H1 (cell line): ENCODE data around the gene JAKMIP3. TPM values are rescaled to one million over a fixed set of nuclear protein-coding genes. Genes with fewer than 3 reads are reported as not detected.

Experiments
- CTCF ChIA-PET: fragments of 300-600 bp; sonication (Branson Sonifier 250); formaldehyde crosslinking; loops from one replicate; lab custom pipeline; 2021; ENCODE audit not compliant: partially characterized antibody; lab: Charles Lee
- POLR2A ChIA-PET: fragments of 300-600 bp; sonication (Branson Sonifier 250); formaldehyde crosslinking; loops from one replicate; lab custom pipeline; 2021; ENCODE audit warnings: inconsistent platforms; ENCODE audit not compliant: partially characterized antibody; lab: Charles Lee
- DNase-seq, 2 experiments: peaks; one replicate each; pipeline versions ENCODE4 v3.0.0 to v3.0.0-alpha.2; 2010 to 2022; ENCODE audit warnings: low spot score in 2 of 2, low read depth in 1 of 2, mixed read lengths in 1 of 2
- FAIRE-seq: peaks from 2 replicates; lab custom pipeline; 2011; peaks lifted over from hg19 to GRCh38; lab: Jason Lieb, UNC
- H2AFZ ChIP-seq: 2 replicates; pipeline ENCODE4 v1.8.1; 2012; ENCODE audit warnings: low read length, inconsistent platforms
- H2AK5ac ChIP-seq: 2 replicates; pipeline ENCODE4 v1.6.1; 2013; ENCODE audit warnings: low read depth, low read length
- H2BK120ac ChIP-seq: replicated peaks from 2 replicates; pipeline ENCODE3; 2013; ENCODE audit warnings: low read depth, low read length, inconsistent platforms
- H2BK12ac ChIP-seq: 2 replicates; pipeline ENCODE4 v1.6.1; 2013; ENCODE audit warnings: low read depth, low read length
- H2BK15ac ChIP-seq: 2 replicates; pipeline ENCODE4 v1.6.1; 2013; ENCODE audit warnings: low read length
- H2BK20ac ChIP-seq: 2 replicates; pipeline ENCODE4 v1.6.1; 2013; ENCODE audit warnings: low read length
- H2BK5ac ChIP-seq: 2 replicates; pipeline ENCODE4 v1.6.1; 2013; ENCODE audit warnings: low read depth, low read length
- H3K14ac ChIP-seq: 2 replicates; pipeline ENCODE4 v1.6.1; 2013; ENCODE audit warnings: inconsistent platforms; ENCODE audit not compliant: insufficient read length
- H3K18ac ChIP-seq: 2 replicates; pipeline ENCODE4 v1.6.1; 2013; ENCODE audit warnings: low read length; ENCODE audit errors: extremely low read depth
- H3K23ac ChIP-seq: 2 replicates; pipeline ENCODE4 v1.6.1; 2013; ENCODE audit warnings: inconsistent platforms; ENCODE audit not compliant: insufficient read length
- H3K23me2 ChIP-seq: 2 replicates; pipeline ENCODE4 v1.6.1; 2013; ENCODE audit warnings: low read depth, low read length
- H3K27ac ChIP-seq: 2 replicates; pipeline ENCODE4 v1.6.1; 2011; ENCODE audit warnings: low read depth, low read length, inconsistent platforms
- H3K27me3 ChIP-seq, 4 experiments: replicated peaks in 1 of 4; 1 replicate in 1 of 4; 2 replicates in 3 of 4; pipeline versions ENCODE4 v1.6.1 to v1.8.1; 2011 to 2013; ENCODE audit warnings: low read length in 3 of 4, mild to moderate bottlenecking in 3 of 4, inconsistent platforms in 2 of 4, mixed read lengths in 2 of 4, moderate library complexity in 1 of 4; ENCODE audit not compliant: control insufficient read depth in 3 of 4, insufficient read depth in 3 of 4; ENCODE audit errors: extremely low read depth in 1 of 4
- H3K36me3 ChIP-seq, 4 experiments: 2 replicates each; pipeline versions ENCODE4 v1.6.1 to v1.8.1; 2011 to 2013; ENCODE audit warnings: mild to moderate bottlenecking in 4 of 4, low read length in 3 of 4, moderate library complexity in 2 of 4, control low read depth in 1 of 4, inconsistent platforms in 1 of 4; ENCODE audit not compliant: insufficient read depth in 4 of 4, control insufficient read depth in 2 of 4
- H3K4ac ChIP-seq: replicated peaks from 2 replicates; pipeline ENCODE3; 2013; ENCODE audit warnings: low read length, low read depth, mixed read lengths, inconsistent platforms; ENCODE audit not compliant: insufficient read length
- H3K4me1 ChIP-seq, 4 experiments: replicated peaks in 1 of 4; 1 replicate in 1 of 4; 2 replicates in 3 of 4; pipeline versions ENCODE4 v1.6.1 to v1.8.1; 2011 to 2013; ENCODE audit warnings: low read length in 3 of 4, inconsistent platforms in 2 of 4, mixed read lengths in 1 of 4; ENCODE audit not compliant: insufficient read depth in 4 of 4, control insufficient read depth in 3 of 4
- H3K4me2 ChIP-seq, 2 experiments: 2 replicates each; pipeline versions ENCODE4 v1.6.1 to v1.8.1; 2011 to 2013; ENCODE audit warnings: low read depth in 2 of 2, low read length in 2 of 2, control low read depth in 1 of 2, inconsistent platforms in 1 of 2, mild to moderate bottlenecking in 1 of 2; ENCODE audit not compliant: insufficient read depth in 1 of 2
- H3K4me3 ChIP-seq, 4 experiments: fragments of 200-600, 300-600 bp in 1 of 4; sonication (generic), shearing (Covaris generic), sonication (Bioruptor Twin) in 1 of 4; 2 replicates each; pipeline versions ENCODE4 v1.5.1 to v1.8.1; 2011 to 2016; ENCODE audit warnings: low read length in 4 of 4, low read depth in 3 of 4, control low read depth in 2 of 4, inconsistent platforms in 2 of 4, mild to moderate bottlenecking in 2 of 4, mixed read lengths in 1 of 4, moderate library complexity in 1 of 4; ENCODE audit not compliant: insufficient read depth in 2 of 4; ENCODE audit errors: extremely low read depth in 1 of 4
- H3K56ac ChIP-seq: replicated peaks from 2 replicates; pipeline ENCODE3; 2013; ENCODE audit warnings: low read depth, mild to moderate bottlenecking, mixed read lengths, low read length, inconsistent platforms; ENCODE audit not compliant: insufficient read length
- H3K79me1 ChIP-seq: 2 replicates; pipeline ENCODE4 v1.6.1; 2013; ENCODE audit warnings: low read depth, low read length, control low read depth
- H3K79me2 ChIP-seq, 2 experiments: 2 replicates each; pipeline versions ENCODE4 v1.6.1 to v1.8.1; 2012 to 2013; ENCODE audit warnings: low read length in 2 of 2, mild to moderate bottlenecking in 2 of 2, inconsistent platforms in 1 of 2; ENCODE audit not compliant: insufficient read depth in 2 of 2, control insufficient read depth in 1 of 2
- H3K9ac ChIP-seq, 4 experiments: replicated peaks in 1 of 4; 1 replicate in 1 of 4; 2 replicates in 3 of 4; pipeline versions ENCODE4 v1.6.1 to v1.8.1; 2011 to 2013; ENCODE audit warnings: low read depth in 3 of 4, low read length in 3 of 4, control low read depth in 2 of 4, mild to moderate bottlenecking in 2 of 4, moderate library complexity in 2 of 4, inconsistent platforms in 1 of 4; ENCODE audit errors: extremely low read depth in 1 of 4
- H3K9me3 ChIP-seq, 2 experiments: 2 replicates each; pipeline versions ENCODE4 v1.6.1 to v1.8.1; 2012 to 2013; ENCODE audit warnings: mild to moderate bottlenecking in 2 of 2, moderate library complexity in 2 of 2, control low read depth in 1 of 2, inconsistent platforms in 1 of 2, low read depth in 1 of 2, low read length in 1 of 2, mixed read lengths in 1 of 2; ENCODE audit not compliant: insufficient read depth in 2 of 2
- H4K20me1 ChIP-seq, 2 experiments: replicated peaks in 1 of 2; 2 replicates each; pipeline versions ENCODE3 to v1.8.1; 2011 to 2013; ENCODE audit warnings: inconsistent platforms in 2 of 2, low read length in 2 of 2, mild to moderate bottlenecking in 1 of 2; ENCODE audit not compliant: insufficient read depth in 2 of 2, control insufficient read depth in 1 of 2
- H4K5ac ChIP-seq: 2 replicates; pipeline ENCODE4 v1.6.1; 2013; ENCODE audit warnings: low read length, low read depth, mixed read lengths, inconsistent platforms; ENCODE audit not compliant: insufficient read length
- H4K8ac ChIP-seq: 2 replicates; pipeline ENCODE4 v1.8.0; 2013; ENCODE audit warnings: mild to moderate bottlenecking, moderate library complexity, low read length, inconsistent platforms; ENCODE audit not compliant: insufficient read depth; ENCODE audit errors: extremely low read depth
- H4K91ac ChIP-seq: replicated peaks from 2 replicates; pipeline ENCODE3; 2013; ENCODE audit warnings: low read length, mixed read lengths, inconsistent platforms; ENCODE audit not compliant: insufficient read length
- CREB1 ChIP-seq: IDR thresholded peaks from 2 replicates; pipeline ENCODE4 v1.6.1; 2012; ENCODE audit warnings: inconsistent platforms
- EP300 ChIP-seq, 2 experiments: IDR thresholded peaks; 1 replicate in 1 of 2; 2 replicates in 1 of 2; pipeline ENCODE4 v1.6.1; 2011 to 2012; ENCODE audit warnings: low read depth in 2 of 2, low read length in 2 of 2, mild to moderate bottlenecking in 2 of 2, borderline replicate concordance in 1 of 2, inconsistent platforms in 1 of 2, moderate library complexity in 1 of 2
- PHF8 ChIP-seq: fragments of 200-600 bp; sonication (generic); conservative IDR thresholded peaks from 2 replicates; pipeline ENCODE4 v1.7.1; 2012; ENCODE audit warnings: low read depth, mild to moderate bottlenecking, inconsistent platforms, low read length, moderate library complexity
- TAF7 ChIP-seq: optimal IDR thresholded peaks from 2 replicates; pipeline ENCODE3; 2011; ENCODE audit warnings: low read depth, mild to moderate bottlenecking, inconsistent platforms, low read length, moderate library complexity, borderline replicate concordance
- WGBS, 2 experiments: shearing (Covaris generic) in 1 of 2; methylation state at CpG; one replicate each; pipeline versions ENCODE4 v1.1.6 to v1.1.7; 2013 to 2015; ENCODE audit warnings: low lambda C conversion rate in 2 of 2, mixed read lengths in 2 of 2, inconsistent platforms in 1 of 2, low coverage in 1 of 2, missing lambda C conversion rate in 1 of 2; ENCODE audit not compliant: insufficient replicate concordance in 2 of 2, insufficient coverage in 1 of 2, insufficient read length in 1 of 2; ENCODE audit errors: extremely low coverage in 1 of 2, missing lambda C conversion rate in 1 of 2; 5-methylcytosine and 5-hydroxymethylcytosine counted together
- polyA plus RNA-seq, 7 experiments: library from polyadenylated mRNA; depleted of rRNA in 3 of 7; stranded (reverse) in 5 of 7; unstranded in 2 of 7; fragments of >200 nt in 5 of 7; fragments of 200-250 nt in 2 of 7; gene quantifications; 1 replicate in 5 of 7; 2 replicates in 1 of 7; 4 replicates in 1 of 7; pipeline versions ENCODE4 v1.2.1 to v1.2.3, GENCODE V29; 2011 to 2013; ENCODE audit warnings: missing spikeins in 2 of 7, mixed read lengths in 2 of 7
- total RNA-seq: library from RNA; stranded (reverse); fragmentation: NEBNext Ultra II Directional; extraction: Animal tissue kit (Norgen Biotek cat#: 25700); gene quantifications from 2 replicates; pipeline ENCODE4 v1.2.1, GENCODE V29; 2021

JAKMIP3 gene
- total and polyA plus RNA-seq, 2 of the 8 experiments (the other 6 are each of a cell fraction or from before 2014, with no cell fraction given): 0.83 to 0.91 TPM

- H3K18ac ChIP-seq: no peak overlapping the region
- no peak overlapping the region for H4K8ac ChIP-seq
- POLR2A ChIA-PET: interaction anchor here (0.6 kb wide), 1 partner anchor 28 kb away, joined by 3 read pairs; no protein-coding TSS in a partner anchor
- H3K79me2 ChIP-seq: no peaks in the 10 kb centered on the region
- H3K9ac ChIP-seq: no peak overlapping the region
- no peak overlapping the region for H2BK15ac ChIP-seq
- no peak overlapping the region for H2BK120ac ChIP-seq
- H3K56ac ChIP-seq: no peak overlapping the region
- no peak overlapping the region for H2AK5ac ChIP-seq
- no peak overlapping the region for H3K14ac ChIP-seq
- no peak overlapping the region for H3K4me3 ChIP-seq
- H3K9me3 ChIP-seq: peaks cover 0 to 4% of the 10 kb centered on the region in 2 experiments; a peak in 1 of 4 replicates
- CTCF ChIA-PET: interaction anchor here (0.7 to 1.3 kb wide), 4 partner anchors 18 to 410 kb away, joined by 3 to 4 read pairs (median 3); no protein-coding TSS in a partner anchor
- no peak for DNase-seq
- H3K79me1 ChIP-seq: no peaks in the 10 kb centered on the region
- no peak overlapping the region for H2BK20ac ChIP-seq
- no peak overlapping the region for H3K23ac ChIP-seq
- no peaks in the 10 kb centered on the region for H3K36me3 ChIP-seq
- H4K91ac ChIP-seq: no peak overlapping the region
- H3K4me1 ChIP-seq: peaks cover 0 to 18% (median 13%) of the 10 kb centered on the region in 4 experiments; a peak in 6 of 7 replicates
- peaks cover 0 to 2% (median 0%) of the 10 kb centered on the region in 4 experiments; a peak in 2 of 7 replicates for H3K27me3 ChIP-seq
- H3K4me2 ChIP-seq: no peak overlapping the region
- whole genome bisulfite sequencing, 2 experiments: 97% methylated on average over 6 of the region's 6 CpGs; no CpG with 5 or more reads in 1 of the 2 experiments
- TF ChIP-seq CREB1 (no peak), PHF8 (no peak), TAF7 (no peak), EP300 (IDR thresholded peaks at IDR 0.05; ENCODE audit: borderline replicate concordance in 1 of 2, low read depth in 2 of 2, low read length in 2 of 2) (no peak)
- TF ChIP-seq, all 59 proteins: peak for 0
- Histone ChIP-seq H2AFZ (no peak overlapping the region), H2BK5ac (no peak overlapping the region), H3K27ac (no peak overlapping the region), H3K4ac (no peak overlapping the region), H2BK12ac (no peak overlapping the region), H3K23me2 (no peaks in the 10 kb centered on the region), H4K5ac (no peak overlapping the region), H4K20me1 (no peaks in the 10 kb centered on the region)
- no peak for FAIRE-seq
Measured at GRCh38 chr10:132061465-132061864, 4.3 kb upstream of the JAKMIP3 start.
